Endothelial cell of umbilical vein (primary cell): ENCODE measurements around the gene PRF1.

Experiments
- POLR2A ChIP-seq: IDR thresholded peaks from 2 replicates; pipeline ENCODE4 v1.6.1; 2012; ENCODE audit warnings: low read depth, mild to moderate bottlenecking, control low read depth, low read length
- POLR2AphosphoS5 ChIP-seq: IDR thresholded peaks from 2 replicates; pipeline ENCODE4 v1.6.1; 2012; ENCODE audit warnings: low read depth, mild to moderate bottlenecking, control low read depth, low read length, moderate library complexity; ENCODE audit not compliant: insufficient read depth
- TF ChIP-seq, protein P1 (sequence below), 2 donors: IDR thresholded peaks; 1 replicate in 1 of 2; 2 replicates in 1 of 2; pipeline ENCODE4 v1.5.1; 2011; ENCODE audit warnings: low read length in 2 of 2, mild to moderate bottlenecking in 2 of 2, moderate library complexity in 2 of 2, control low read depth in 1 of 2, inconsistent platforms in 1 of 2, low read depth in 1 of 2; ENCODE audit not compliant: insufficient read depth in 1 of 2; ENCODE audit errors: extremely low read depth in 1 of 2

DNA sequence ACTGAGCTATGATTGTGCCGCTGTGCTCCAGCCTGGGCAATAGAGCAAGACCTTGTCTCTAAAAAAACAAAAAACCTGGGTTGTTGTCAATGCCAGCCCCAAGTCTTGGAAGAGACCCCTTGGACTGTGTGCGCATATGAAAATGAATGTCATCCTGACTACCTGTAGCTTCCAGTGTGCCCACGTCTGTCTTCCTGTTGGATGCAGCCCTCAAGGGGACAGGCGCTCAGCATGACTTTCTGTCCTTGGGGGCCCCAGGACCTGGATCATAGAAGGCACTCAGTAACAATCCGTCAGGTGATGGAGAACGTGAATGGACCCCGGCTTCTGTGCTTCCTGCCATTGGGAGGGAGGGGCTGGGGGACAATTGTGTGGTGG is 9.0 kb downstream of the PRF1 start:
- TF ChIP-seq, protein P1, sequence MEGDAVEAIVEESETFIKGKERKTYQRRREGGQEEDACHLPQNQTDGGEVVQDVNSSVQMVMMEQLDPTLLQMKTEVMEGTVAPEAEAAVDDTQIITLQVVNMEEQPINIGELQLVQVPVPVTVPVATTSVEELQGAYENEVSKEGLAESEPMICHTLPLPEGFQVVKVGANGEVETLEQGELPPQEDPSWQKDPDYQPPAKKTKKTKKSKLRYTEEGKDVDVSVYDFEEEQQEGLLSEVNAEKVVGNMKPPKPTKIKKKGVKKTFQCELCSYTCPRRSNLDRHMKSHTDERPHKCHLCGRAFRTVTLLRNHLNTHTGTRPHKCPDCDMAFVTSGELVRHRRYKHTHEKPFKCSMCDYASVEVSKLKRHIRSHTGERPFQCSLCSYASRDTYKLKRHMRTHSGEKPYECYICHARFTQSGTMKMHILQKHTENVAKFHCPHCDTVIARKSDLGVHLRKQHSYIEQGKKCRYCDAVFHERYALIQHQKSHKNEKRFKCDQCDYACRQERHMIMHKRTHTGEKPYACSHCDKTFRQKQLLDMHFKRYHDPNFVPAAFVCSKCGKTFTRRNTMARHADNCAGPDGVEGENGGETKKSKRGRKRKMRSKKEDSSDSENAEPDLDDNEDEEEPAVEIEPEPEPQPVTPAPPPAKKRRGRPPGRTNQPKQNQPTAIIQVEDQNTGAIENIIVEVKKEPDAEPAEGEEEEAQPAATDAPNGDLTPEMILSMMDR (IDR thresholded peaks at IDR 0.05; ENCODE audit: extremely low read depth in 1 of 2, insufficient read depth in 1 of 2, low read depth in 1 of 2, low read length in 2 of 2) = no peak
- TF ChIP-seq POLR2A (no peak), POLR2AphosphoS5 (no peak)
